K562 (cell line): ENCODE measurements around the gene HES6. TPM values are rescaled to one million over a fixed set of nuclear protein-coding genes. Genes with fewer than 3 reads are reported as not detected.

Experiments
- ATAC-seq: fragments of 200-7000 bp; cut with Tn5 transposase; 3 replicates; pipeline ENCODE4 v1.9.1; 2020; ENCODE audit warnings: moderate library complexity
- BruUV-seq: library from RNA; stranded (reverse); fragments of 400-500 nt; replicated peaks from 2 replicates; lab custom pipeline; 2021; lab: Mats Ljungman, UMichigan
- CTCF ChIA-PET: fragments of 300-600 bp; formaldehyde crosslinking; extraction: SDS; loops from one replicate; lab custom pipeline; 2021; ENCODE audit warnings: low intra/inter-chr PET ratio; lab: Yijun Ruan, JAX
- POLR2A ChIA-PET: fragments of 300-600, 350-650 bp; sonication (Branson Sonifier 250); formaldehyde crosslinking; extraction: SDS; loops from one replicate; lab custom pipeline; 2021; ENCODE audit warnings: antibody characterized with exemption, inconsistent platforms; lab: Yijun Ruan, JAX
- DNase-seq, 4 experiments: peaks; one replicate each; pipeline versions ENCODE4 v3.0.0 to v3.0.0-alpha.2; 2011 to 2018; ENCODE audit warnings: low spot score in 3 of 4, mixed read lengths in 3 of 4; ENCODE audit errors: extremely low read depth in 1 of 4
- FAIRE-seq: peaks from 2 replicates; lab custom pipeline; 2011; peaks lifted over from hg19 to GRCh38; lab: Jason Lieb, UNC
- H2AFZ ChIP-seq: 2 replicates; pipeline ENCODE4 v1.6.0; 2011; ENCODE audit warnings: low read depth, low read length, control low read depth, inconsistent platforms
- H3K27ac ChIP-seq: fragments of 200-600 bp; 3 replicates; pipeline ENCODE4 v1.8.0; 2011; ENCODE audit warnings: low read depth, mild to moderate bottlenecking, control low read depth, inconsistent platforms, low read length, moderate library complexity, mixed read lengths; ENCODE audit errors: extremely low read depth
- H3K27me3 ChIP-seq, 2 experiments: fragments of 300-600 bp in 1 of 2; 2 replicates in 1 of 2; 3 replicates in 1 of 2; pipeline versions ENCODE4 v1.6.0 to v1.8.0; 2011; ENCODE audit warnings: inconsistent platforms in 2 of 2, low read length in 2 of 2, mild to moderate bottlenecking in 1 of 2, mixed read lengths in 1 of 2, moderate library complexity in 1 of 2; ENCODE audit not compliant: control insufficient read depth in 2 of 2, insufficient read depth in 2 of 2
- H3K36me3 ChIP-seq: fragments of 300-600 bp; 3 replicates; pipeline ENCODE4 v1.8.0; 2011; ENCODE audit warnings: mild to moderate bottlenecking, low read length, inconsistent platforms; ENCODE audit not compliant: control insufficient read depth, insufficient read depth
- H3K4me1 ChIP-seq, 2 experiments: fragments of 200-600 bp in 1 of 2; replicated peaks in 1 of 2; 2 replicates in 1 of 2; 3 replicates in 1 of 2; pipeline versions ENCODE4 v1.5.1 to v1.8.0; 2011; ENCODE audit warnings: inconsistent platforms in 2 of 2, low read length in 2 of 2, mild to moderate bottlenecking in 1 of 2, mixed read lengths in 1 of 2, moderate library complexity in 1 of 2; ENCODE audit not compliant: control insufficient read depth in 2 of 2, insufficient read depth in 2 of 2
- H3K4me2 ChIP-seq: 2 replicates; pipeline ENCODE4 v1.6.1; 2011; ENCODE audit warnings: low read length, control low read depth, inconsistent platforms, mixed read lengths; ENCODE audit not compliant: insufficient read depth
- H3K4me3 ChIP-seq: fragments of 200-600 bp; sonication (generic), shearing (Covaris generic); 2 replicates; pipeline ENCODE4 v1.5.1; 2016; ENCODE audit warnings: control low read depth, inconsistent platforms
- H3K79me2 ChIP-seq: fragments of 200-600 bp; 3 replicates; pipeline ENCODE4 v1.8.0; 2011; ENCODE audit warnings: low read length, inconsistent platforms; ENCODE audit not compliant: control insufficient read depth, insufficient read depth
- H3K9ac ChIP-seq, 2 experiments: 2 replicates each; pipeline versions ENCODE4 v1.6.0 to v1.6.1; 2011; ENCODE audit warnings: low read depth in 2 of 2, low read length in 2 of 2, control low read depth in 1 of 2, inconsistent platforms in 1 of 2, mild to moderate bottlenecking in 1 of 2, mixed read lengths in 1 of 2; ENCODE audit not compliant: insufficient read depth in 1 of 2
- H3K9me1 ChIP-seq: one replicate; pipeline ENCODE4 v1.6.0; 2011; ENCODE audit warnings: inconsistent platforms, mild to moderate bottlenecking, low read length, moderate library complexity; ENCODE audit not compliant: control insufficient read depth, insufficient read depth
- H3K9me3 ChIP-seq: replicated peaks from 2 replicates; pipeline ENCODE4 v1.5.1; 2011; ENCODE audit warnings: low read depth, low read length, inconsistent platforms; ENCODE audit not compliant: control insufficient read depth, insufficient read depth
- H4K20me1 ChIP-seq: replicated peaks from 2 replicates; pipeline ENCODE4 v1.6.1; 2011; ENCODE audit warnings: low read length, inconsistent platforms, mixed read lengths; ENCODE audit not compliant: control insufficient read depth, insufficient read depth
- ARID1B ChIP-seq: fragments of 450-650 bp; IDR thresholded peaks from 2 replicates; pipeline ENCODE4 v1.6.1; 2016; ENCODE audit warnings: antibody characterized with exemption, mild to moderate bottlenecking, inconsistent platforms
- ASH1L ChIP-seq: fragments of 450-650 bp; IDR thresholded peaks from 2 replicates; pipeline ENCODE4 v1.6.1; 2018; ENCODE audit warnings: borderline replicate concordance, mild to moderate bottlenecking, low read depth; ENCODE audit not compliant: partially characterized antibody
- CEBPZ ChIP-seq: fragments of 150-350 bp; IDR thresholded peaks from 2 replicates; pipeline ENCODE4 v1.6.1; 2014; ENCODE audit warnings: low read depth, mild to moderate bottlenecking, low read length, borderline replicate concordance
- MEF2D ChIP-seq: conservative IDR thresholded peaks from 2 replicates; pipeline ENCODE4 v1.6.1; 2016; ENCODE audit warnings: low read depth, missing genetic modification characterization, missing compliant biosample characterization
- MTF1 ChIP-seq: fragments of 250-450 bp; sonication (Bioruptor Pico); IDR thresholded peaks from 2 replicates; pipeline ENCODE4 v1.9.0; 2021; ENCODE audit warnings: moderate library complexity, mild to moderate bottlenecking, inconsistent platforms, borderline replicate concordance
- NR1H2 ChIP-seq: sonication (generic); formaldehyde crosslinking; IDR thresholded peaks from 2 replicates; pipeline ENCODE4 v1.4.0; 2020; ENCODE audit warnings: mild to moderate bottlenecking, missing genetic modification reagents
- NUFIP1 ChIP-seq: fragments of 450-650 bp; IDR thresholded peaks from 2 replicates; pipeline ENCODE4 v1.6.1; 2018; ENCODE audit not compliant: partially characterized antibody
- PBX2 ChIP-seq, 2 experiments: IDR thresholded peaks in 1 of 2; conservative IDR thresholded peaks in 1 of 2; 2 replicates each; pipeline ENCODE4 v1.6.1; 2016; ENCODE audit warnings: low read depth in 2 of 2, mild to moderate bottlenecking in 1 of 2, missing compliant biosample characterization in 1 of 2, missing genetic modification characterization in 1 of 2, moderate library complexity in 1 of 2
- PRPF4 ChIP-seq: fragments of 200-400 bp; formaldehyde crosslinking; IDR thresholded peaks from one replicate; pipeline ENCODE4 v1.6.1; 2017; ENCODE audit warnings: low read length, low read depth, mild to moderate bottlenecking; ENCODE audit not compliant: insufficient read depth, poor library complexity, severe bottlenecking
- SP2 ChIP-seq: IDR thresholded peaks from 2 replicates; pipeline ENCODE4 v1.6.1; 2011; ENCODE audit warnings: mild to moderate bottlenecking, low read depth, low read length, moderate library complexity; ENCODE audit not compliant: poor library complexity, severe bottlenecking; ENCODE audit errors: extremely low read depth
- TBL1XR1 ChIP-seq, 2 experiments: IDR thresholded peaks; 2 replicates each; pipeline ENCODE4 v1.6.1; 2012; ENCODE audit warnings: improper control_type of control experiment in 2 of 2, low read length in 2 of 2, mild to moderate bottlenecking in 1 of 2
- ZNF124 ChIP-seq: sonication (generic); formaldehyde crosslinking; IDR thresholded peaks from 2 replicates; pipeline ENCODE4 v1.8.1; 2022; ENCODE audit warnings: missing genetic modification reagents
- ZNF23 ChIP-seq: fragments of 250-450 bp; sonication (Bioruptor Pico); IDR thresholded peaks from 2 replicates; pipeline ENCODE4 v1.4.0; 2020; ENCODE audit warnings: mild to moderate bottlenecking
- ZNF699 ChIP-seq: fragments of 250-450 bp; sonication (Bioruptor Pico); IDR thresholded peaks from 2 replicates; pipeline ENCODE4 v1.8.0; 2021; ENCODE audit warnings: mild to moderate bottlenecking, moderate library complexity; ENCODE audit not compliant: insufficient replicate concordance
- WGBS: fragments of 100-300 bp; shearing (Covaris generic); methylation state at CpG from one replicate; pipeline ENCODE4 v1.1.6; 2016; ENCODE audit warnings: low coverage, mixed read lengths; ENCODE audit not compliant: insufficient coverage; ENCODE audit errors: missing lambda C conversion rate; 5-methylcytosine and 5-hydroxymethylcytosine counted together
- in situ Hi-C: fragments of 300-500 bp; cut with MboI; formaldehyde crosslinking; loops from 4 replicates; pipeline ENCODE4 v1.15.0; 2018; ENCODE audit warnings: inconsistent platforms, mixed read lengths
- intact Hi-C: fragments of 100-400 bp; cut with micrococcal nuclease; formaldehyde crosslinking; loops from 2 replicates; pipeline ENCODE4 v1.14.2; 2022
- polyA plus RNA-seq, 8 experiments: library from polyadenylated mRNA; depleted of rRNA in 4 of 8; stranded (reverse) in 5 of 8; unstranded in 3 of 8; fragments of >200 nt; fragmentation: Nextera tagmentation in 2 of 8; fragmentation: Illumina TruSeq in 1 of 8; extraction: Ambion mirVana in 2 of 8; extraction: Trizol in 1 of 8; gene quantifications; 2 replicates each; pipeline versions ENCODE4 v1.2.1 to v1.2.3, GENCODE V29; 2011 to 2014; ENCODE audit warnings: inconsistent platforms in 1 of 8, missing spikeins in 1 of 8
- total RNA-seq, 7 experiments: library from RNA; depleted of rRNA in 6 of 7; stranded (reverse); fragments of >200 nt in 6 of 7; fragmentation: Illumina TruSeq in 2 of 7; extraction: Trizol in 2 of 7; gene quantifications; 2 replicates each; pipeline versions ENCODE4 v1.2.1 to v1.2.3, GENCODE V29; 2011 to 2021; ENCODE audit warnings: low replicate concordance in 1 of 7

HES6 gene
- total and polyA plus RNA-seq, 9 of the 15 experiments (the other 6 are each of a cell fraction or from before 2014, with no cell fraction given) = 6.2 to 133 (median 29.2) TPM

GRCh38 chr2:238252766-238253630 is 13.2 kb upstream of the HES6 start:
- intact Hi-C loops (no loop called here), in situ Hi-C loops (loop anchor here (25.0 kb wide), 1 partner anchor 391 kb away; the partner anchor contains the start of gene RAMP1)
- BruUV-seq = no TSS peak
- ATAC-seq (no peak), FAIRE-seq (no peak), DNase-seq (no peak)
- Histone ChIP-seq H3K9me1 (no peaks in the 10 kb centered on the region), H3K4me3 (no peak overlapping the region), H3K4me2 (no peak overlapping the region), H2AFZ (no peak overlapping the region), H3K9ac (no peak overlapping the region), H3K79me2 (no peaks in the 10 kb centered on the region), H3K27ac (no peak overlapping the region), H3K4me1 (peaks cover 0 to 5% of the 10 kb centered on the region in 2 experiments; a peak in 2 of 5 replicates), H3K36me3 (peaks cover 35% of the 10 kb centered on the region; the same call in 2 of the 3 replicates), H3K9me3 (no peaks in the 10 kb centered on the region), H4K20me1 (no peaks in the 10 kb centered on the region), H3K27me3 (no peaks in the 10 kb centered on the region)
- ChIA-PET CTCF (no interaction called here), POLR2A (interaction anchor here (1.3 to 1.6 kb wide), 2 partner anchors 15 to 19 kb away, joined by 3 read pairs; no protein-coding TSS in a partner anchor)
- 95% methylated on average over 21 of the region's 35 CpGs for WGBS
- TF ChIP-seq ZNF23 (no peak), ASH1L (no peak), ARID1B (no peak), NR1H2 (CRISPR knock-in tag) (no peak), NUFIP1 (no peak), PRPF4 (no peak), MEF2D (tag) (no peak), MTF1 (no peak), ZNF699 (no peak), TBL1XR1 (IDR thresholded peaks at IDR 0.05; ENCODE audit: low read length in 2 of 2) (no peak), SP2 (no peak), PBX2 (CRISPR knock-in tag; IDR thresholded peaks at IDR 0.05; ENCODE audit: low read depth) (no peak), PBX2 (tag; conservative IDR thresholded peaks at IDR 0.05; ENCODE audit: low read depth) (no peak), ZNF124 (no peak), CEBPZ (no peak)
